OCI-LY7 (cell line): Measurements from ENCODE around the gene KIRREL3. TPM values are rescaled to one million over a fixed set of nuclear protein-coding genes. Genes with fewer than 3 reads are reported as not detected.

Experiments used
- BruUV-seq: library from RNA; stranded (reverse); fragments of 400-500 nt; replicated peaks from 2 replicates; lab custom pipeline; 2021; lab: Mats Ljungman, UMichigan
- CTCF ChIA-PET: fragments of 300-600 bp; sonication (Branson Sonifier 250); formaldehyde crosslinking; loops from one replicate; lab custom pipeline; 2022; ENCODE audit warnings: antibody characterized with exemption; ENCODE audit not compliant: unreplicated experiment; lab: Charles Lee
- POLR2A ChIA-PET: fragments of 300-600 bp; sonication (Branson Sonifier 250); formaldehyde crosslinking; loops from one replicate; lab custom pipeline; 2022; ENCODE audit warnings: antibody characterized with exemption; lab: Charles Lee
- DNase-seq: peaks from one replicate; pipeline ENCODE4 v3.0.0-alpha.2; 2015; ENCODE audit warnings: low spot score
- H2AFZ ChIP-seq: fragments of 200-600 bp; sonication (generic), shearing (Covaris generic); 2 replicates; pipeline ENCODE4 v1.6.1; 2014; ENCODE audit warnings: mild to moderate bottlenecking, antibody characterized with exemption, low read length, moderate library complexity
- H3K27ac ChIP-seq: fragments of 200-600 bp; sonication (generic); 2 replicates; pipeline ENCODE4 v1.5.1; 2014; ENCODE audit warnings: mixed run types, low read depth, mild to moderate bottlenecking, moderate library complexity, low read length, inconsistent platforms; ENCODE audit not compliant: poor library complexity, severe bottlenecking
- H3K36me3 ChIP-seq: fragments of 200-600 bp; sonication (generic); 2 replicates; pipeline ENCODE4 v1.6.1; 2014; ENCODE audit warnings: mild to moderate bottlenecking, antibody characterized with exemption, low read length, moderate library complexity, mixed read lengths; ENCODE audit not compliant: insufficient read depth
- H3K4me1 ChIP-seq: fragments of 200-600 bp; sonication (generic); 2 replicates; pipeline ENCODE4 v1.5.1; 2014; ENCODE audit warnings: mild to moderate bottlenecking, low read length; ENCODE audit not compliant: insufficient read depth, poor library complexity, severe bottlenecking
- H3K4me2 ChIP-seq: fragments of 200-600 bp; sonication (generic); 2 replicates; pipeline ENCODE4 v1.6.1; 2014; ENCODE audit warnings: mild to moderate bottlenecking, low read length
- H3K4me3 ChIP-seq: fragments of 200-600 bp; sonication (generic); 2 replicates; pipeline ENCODE4 v1.5.1; 2014; ENCODE audit warnings: mild to moderate bottlenecking, low read depth, low read length; ENCODE audit not compliant: poor library complexity, severe bottlenecking
- H3K79me2 ChIP-seq: fragments of 200-600 bp; sonication (generic); 2 replicates; pipeline ENCODE4 v1.6.1; 2016; ENCODE audit warnings: low read depth, mild to moderate bottlenecking, low read length, moderate library complexity, mixed read lengths; ENCODE audit not compliant: insufficient read depth
- H3K9me2 ChIP-seq: fragments of 200-600 bp; sonication (generic); 2 replicates; pipeline ENCODE4 v1.6.1; 2016; ENCODE audit warnings: mild to moderate bottlenecking, low read length, mixed read lengths; ENCODE audit not compliant: insufficient read depth
- H3K9me3 ChIP-seq: fragments of 200-600 bp; sonication (generic); 2 replicates; pipeline ENCODE4 v1.6.1; 2014; ENCODE audit warnings: mild to moderate bottlenecking, mixed run types, low read length, mixed read lengths
- H4K20me1 ChIP-seq: fragments of 200-600 bp; sonication (generic); 2 replicates; pipeline ENCODE4 v1.6.1; 2014; ENCODE audit warnings: mild to moderate bottlenecking, antibody characterized with exemption, low read length, moderate library complexity, mixed read lengths; ENCODE audit not compliant: insufficient read depth
- CTCF ChIP-seq: fragments of 200-600 bp; sonication (generic); conservative IDR thresholded peaks from 2 replicates; pipeline ENCODE4 v1.5.1; 2014; ENCODE audit warnings: mild to moderate bottlenecking, antibody characterized with exemption, low read length, moderate library complexity, mixed read lengths
- EZH2phosphoT487 ChIP-seq: fragments of 200-600 bp; sonication (generic); IDR thresholded peaks from 2 replicates; pipeline ENCODE4 v1.6.1; 2018; ENCODE audit warnings: low read depth, borderline replicate concordance, mild to moderate bottlenecking, mixed run types, antibody characterized with exemption, low read length, moderate library complexity, mixed read lengths
- intact Hi-C: fragments of 100-400 bp; cut with micrococcal nuclease; formaldehyde crosslinking; loops from one replicate; pipeline ENCODE4 v1.10.0; 2022; ENCODE audit not compliant: unreplicated experiment
- total RNA-seq, 2 experiments: library from RNA; depleted of rRNA in 1 of 2; stranded (reverse); fragments of >200 nt in 1 of 2; shearing (Covaris generic) in 1 of 2; gene quantifications; 2 replicates each; pipeline ENCODE4 v1.2.3, GENCODE V29; 2014 to 2022

The KIRREL3 gene
- total RNA-seq, 2 experiments from 2014 or later, result not detected

DNA sequence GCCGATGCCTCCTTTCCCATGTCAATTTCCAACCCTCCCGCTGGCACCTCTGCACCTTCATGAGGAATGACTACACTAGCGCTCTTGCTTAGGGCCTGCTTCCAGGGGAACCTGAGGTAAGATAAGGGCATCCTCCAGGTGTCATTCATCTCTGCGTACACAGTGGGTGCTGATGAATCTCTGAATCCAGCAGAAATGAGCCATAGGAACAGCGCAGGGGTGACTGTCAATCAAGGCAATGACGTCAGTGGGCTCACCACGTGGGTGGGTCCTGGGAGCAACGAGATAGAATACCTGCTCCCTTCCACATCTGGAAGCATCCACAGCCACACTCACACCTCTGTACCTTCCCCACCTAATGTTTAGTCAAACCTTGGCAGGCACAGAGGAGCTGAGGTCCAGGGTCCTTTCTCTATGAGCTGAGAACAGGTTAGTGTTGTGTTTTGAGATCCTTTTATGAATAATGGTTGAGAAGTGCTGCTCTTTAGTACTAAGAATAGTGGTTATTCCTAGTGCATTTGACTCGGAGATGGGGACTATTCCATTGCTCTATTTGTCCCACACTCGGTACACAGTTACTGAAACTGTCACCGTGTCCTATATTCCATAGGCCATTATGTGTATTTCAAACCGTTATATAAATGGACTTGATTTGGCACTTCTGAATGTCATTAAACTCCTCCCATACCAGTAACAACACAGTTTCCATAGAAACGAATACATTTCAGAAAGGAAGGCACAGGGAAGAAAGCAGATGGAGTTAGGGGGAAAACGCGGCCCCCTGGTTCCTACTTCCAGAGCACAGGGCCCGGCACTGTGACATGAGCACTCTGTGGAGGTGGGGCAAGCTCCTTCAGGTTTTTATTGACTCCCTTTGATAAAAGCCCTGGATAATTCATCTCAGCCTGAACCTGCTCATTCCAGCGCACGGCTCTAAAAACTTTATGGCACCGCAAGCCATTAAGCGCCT, 451.7 kb downstream of the KIRREL3 start:
- Histone ChIP-seq H3K27ac (no peak overlapping the region), H3K36me3 (no peaks in the 10 kb centered on the region), H3K9me2 (no peaks in the 10 kb centered on the region), H3K4me1 (no peaks in the 10 kb centered on the region), H3K4me3 (no peak overlapping the region), H3K79me2 (no peaks in the 10 kb centered on the region), H4K20me1 (no peaks in the 10 kb centered on the region), H3K4me2 (no peak overlapping the region), H2AFZ (no peak overlapping the region), H3K9me3 (no peaks in the 10 kb centered on the region)
- no peak for DNase-seq
- intact Hi-C loops, result no loop called here
- POLR2A ChIA-PET, result no interaction called here
- TF ChIP-seq CTCF (no peak), EZH2phosphoT487 (no peak)
- CTCF ChIA-PET, result no interaction called here
- BruUV-seq, result no TSS peak

DNA sequence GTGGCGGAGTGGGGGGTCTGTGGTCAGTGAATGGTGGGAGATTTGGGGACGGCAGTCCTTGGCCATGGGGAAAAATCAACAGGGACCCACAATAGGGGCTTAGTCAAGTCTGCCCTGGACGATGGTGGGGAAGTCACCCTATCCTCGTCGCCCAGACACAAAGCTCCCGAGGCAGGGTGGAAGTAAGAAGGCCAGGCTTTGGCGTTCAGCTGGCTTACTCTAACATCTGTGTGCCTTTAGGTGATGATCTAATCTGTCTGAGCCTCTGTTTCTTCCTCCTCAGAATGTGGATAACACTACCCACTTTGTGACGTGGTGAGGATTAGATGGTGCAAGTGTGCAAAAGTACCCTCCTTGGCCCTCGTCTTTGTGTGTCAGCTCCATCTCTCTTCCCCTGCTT, 452.9 kb downstream of the KIRREL3 start:
- CTCF ChIA-PET, result no interaction called here
- intact Hi-C loops, result no loop called here
- no peak for DNase-seq

More for the DNA sequence above, 452.9 kb downstream of the KIRREL3 start:
- POLR2A ChIA-PET, result no interaction called here
- H2AFZ ChIP-seq, result no peak overlapping the region
- no peak overlapping the region for H3K4me2 ChIP-seq
- H3K4me1 ChIP-seq, result no peaks in the 10 kb centered on the region
- H3K27ac ChIP-seq, result no peak overlapping the region
- no peaks in the 10 kb centered on the region for H3K36me3 ChIP-seq
- H3K9me3 ChIP-seq, result no peaks in the 10 kb centered on the region
- H3K9me2 ChIP-seq, result no peaks in the 10 kb centered on the region
- no peak for TF ChIP-seq CTCF
- no peak for TF ChIP-seq EZH2phosphoT487
- H3K79me2 ChIP-seq, result no peaks in the 10 kb centered on the region
- no peak overlapping the region for H3K4me3 ChIP-seq
- H4K20me1 ChIP-seq, result no peaks in the 10 kb centered on the region
- no TSS peak for BruUV-seq
